Measurements from ENCODE around the gene ISY1. TPM values are rescaled to one million over a fixed set of nuclear protein-coding genes. Genes with fewer than 3 reads are reported as not detected.
A peak's percentile ranks its signal among the peaks of the same experiment; 100 is the strongest.
"Not testable (repeated sequence)": the region's sequence is repeated elsewhere in the genome, so short reads cannot be mapped to it uniquely, and the experiment has no call there.

ISY1 gene
- total RNA-seq, 1 donor from 2014 or later, result 34.0 TPM

GRCh38 chr3:129101370-129102138 is 59.3 kb downstream of the ISY1 start:
- Mint-ChIP-seq H3K4me1 (ENCODE audit: low read depth) (peaks cover 9% of the 10 kb centered on the region), H3K9me3 (ENCODE audit: low read depth) (peaks cover 4% of the 10 kb centered on the region), H3K4me3 (ENCODE audit: low read depth) (no peak overlapping the region), H3K27me3 (no peaks in the 10 kb centered on the region), H3K27ac (peak overlapping the region; percentile 19), H3K36me3 (ENCODE audit: insufficient read depth) (peaks cover 8% of the 10 kb centered on the region)
- no peak for DNase-seq (ENCODE audit: low spot score, unreplicated experiment)
- TF ChIP-seq CTCF (IDR thresholded peaks at IDR 0.05; ENCODE audit: unreplicated experiment), result no peak

- Mint-ChIP-seq H3K27ac (no peak overlapping the region), H3K27me3 (no peaks in the 10 kb centered on the region), H3K4me3 (ENCODE audit: low read depth) (no peak overlapping the region), H3K4me1 (ENCODE audit: low read depth) (peaks cover 9% of the 10 kb centered on the region), H3K36me3 (ENCODE audit: insufficient read depth) (peaks cover 8% of the 10 kb centered on the region), H3K9me3 (ENCODE audit: low read depth) (peaks cover 4% of the 10 kb centered on the region)
- DNase-seq (ENCODE audit: low spot score, unreplicated experiment), result no peak
- TF ChIP-seq CTCF (IDR thresholded peaks at IDR 0.05; ENCODE audit: unreplicated experiment), result no peak
Measured at GRCh38 chr3:129100274-129100673, 60.6 kb downstream of the ISY1 start.

GRCh38 chr3:129095285-129095684 is 65.6 kb downstream of the ISY1 start:
- TF ChIP-seq CTCF (IDR thresholded peaks at IDR 0.05; ENCODE audit: unreplicated experiment), result no peak
- H3K36me3 Mint-ChIP-seq (ENCODE audit: insufficient read depth), result peaks cover 11% of the 10 kb centered on the region
- H3K9me3 Mint-ChIP-seq (ENCODE audit: low read depth), result peaks cover 4% of the 10 kb centered on the region
- H3K4me3 Mint-ChIP-seq (ENCODE audit: low read depth), result no peak overlapping the region
- H3K27ac Mint-ChIP-seq, result no peak overlapping the region
- no peaks in the 10 kb centered on the region for H3K27me3 Mint-ChIP-seq
- no peaks in the 10 kb centered on the region for H3K4me1 Mint-ChIP-seq (ENCODE audit: low read depth)
- no peak for DNase-seq (ENCODE audit: low spot score, unreplicated experiment)

- H3K36me3 Mint-ChIP-seq (ENCODE audit: insufficient read depth); H3K27ac Mint-ChIP-seq; DNase-seq (ENCODE audit: low spot score, unreplicated experiment); H3K27me3 Mint-ChIP-seq; H3K9me3 Mint-ChIP-seq (ENCODE audit: low read depth); H3K4me3 Mint-ChIP-seq (ENCODE audit: low read depth); H3K4me1 Mint-ChIP-seq (ENCODE audit: low read depth): not testable (repeated sequence)
Measured at GRCh38 chr3:129088312-129088711, 72.6 kb downstream of the ISY1 start.

- H3K4me3 Mint-ChIP-seq (ENCODE audit: low read depth); H3K4me1 Mint-ChIP-seq (ENCODE audit: low read depth); H3K27ac Mint-ChIP-seq; H3K27me3 Mint-ChIP-seq; H3K9me3 Mint-ChIP-seq (ENCODE audit: low read depth); H3K36me3 Mint-ChIP-seq (ENCODE audit: insufficient read depth): not testable (repeated sequence)
- DNase-seq (ENCODE audit: low spot score, unreplicated experiment), result peak; percentile 36
Measured at GRCh38 chr3:129087904-129088303, 73.0 kb downstream of the ISY1 start.

GRCh38 chr3:129087138-129087702 is 73.6 kb downstream of the ISY1 start:
- TF ChIP-seq CTCF (IDR thresholded peaks at IDR 0.05; ENCODE audit: unreplicated experiment), result no peak
- Mint-ChIP-seq H3K4me1 (ENCODE audit: low read depth) (peaks cover 2% of the 10 kb centered on the region), H3K27ac (no peak overlapping the region), H3K4me3 (ENCODE audit: low read depth) (no peak overlapping the region), H3K36me3 (ENCODE audit: insufficient read depth) (peaks cover 2% of the 10 kb centered on the region), H3K9me3 (ENCODE audit: low read depth) (no peaks in the 10 kb centered on the region), H3K27me3 (no peaks in the 10 kb centered on the region)
- DNase-seq (ENCODE audit: low spot score, unreplicated experiment), result no peak

Data from progenitor cell of endocrine pancreas (in vitro differentiated cells).